Testis (tissue), 3 donors: Measurements from ENCODE around the gene ARID1B. TPM values are rescaled to one million over a fixed set of nuclear protein-coding genes. Genes with fewer than 3 reads are reported as not detected.

ENCODE experiments used
- DNase-seq: peaks from one replicate; pipeline ENCODE4 v3.0.0-alpha.2; 2019
- H3K27ac ChIP-seq, 2 donors: fragments of 200-600 bp; sonication (generic); one replicate each; pipeline ENCODE4 v1.5.1; 2019
- H3K27me3 ChIP-seq: fragments of 200-600 bp; sonication (generic); one replicate; pipeline ENCODE4 v1.5.1; 2019
- H3K36me3 ChIP-seq: fragments of 200-600 bp; sonication (generic); one replicate; pipeline ENCODE4 v1.5.1; 2017; ENCODE audit warnings: low read depth; ENCODE audit errors: missing control alignments
- H3K4me1 ChIP-seq: fragments of 200-600 bp; sonication (generic); one replicate; pipeline ENCODE4 v1.5.1; 2019
- H3K4me3 ChIP-seq, 2 donors: fragments of 200-600 bp; sonication (generic); one replicate each; pipeline ENCODE4 v1.5.1; 2017 to 2019
- H3K9me3 ChIP-seq: fragments of 200-600 bp; sonication (generic); one replicate; pipeline ENCODE4 v1.5.1; 2017
- CTCF ChIP-seq, 3 experiments: fragments of 450-650 bp in 2 of 3; fragments of 200-600 bp in 1 of 3; sonication (generic) in 1 of 3; IDR thresholded peaks; one replicate each; pipeline ENCODE4 v1.5.1; 2016 to 2019; ENCODE audit warnings: antibody characterized with exemption in 3 of 3, mild to moderate bottlenecking in 2 of 3, moderate library complexity in 1 of 3
- POLR2A ChIP-seq: fragments of 450-650 bp; IDR thresholded peaks from one replicate; pipeline ENCODE4 v1.6.1; 2017; ENCODE audit warnings: antibody characterized with exemption, mild to moderate bottlenecking, moderate library complexity
- WGBS, 2 donors: methylation state at CpG; one replicate each; pipeline ENCODE4 v1.1.5; 2018; 5-methylcytosine and 5-hydroxymethylcytosine counted together
- intact Hi-C: fragments of 100-400 bp; cut with DNase I; formaldehyde crosslinking; loops from one replicate; pipeline ENCODE4 v1.15.1; 2023; ENCODE audit warnings: low total_unique reads
- polyA plus RNA-seq: library from polyadenylated mRNA; stranded (reverse); fragments of 350-450 nt; fragmentation: Illumina TruSeq; extraction: RNeasy Lipid Tissue Mini Kit (QIAGEN cat#74804); gene quantifications from one replicate; pipeline ENCODE4 v1.2.3, GENCODE V29; 2014; ENCODE audit warnings: low read depth, low replicate concordance; ENCODE audit not compliant: insufficient read depth
- total RNA-seq, 2 donors: library from RNA; depleted of rRNA; stranded (reverse); fragments of >200 nt; gene quantifications; one replicate each; pipeline ENCODE4 v1.2.3, GENCODE V29; 2016

ARID1B gene
- total and polyA plus RNA-seq, 3 donors from 2014 or later: 26.2 to 126 (median 103) TPM

DNA sequence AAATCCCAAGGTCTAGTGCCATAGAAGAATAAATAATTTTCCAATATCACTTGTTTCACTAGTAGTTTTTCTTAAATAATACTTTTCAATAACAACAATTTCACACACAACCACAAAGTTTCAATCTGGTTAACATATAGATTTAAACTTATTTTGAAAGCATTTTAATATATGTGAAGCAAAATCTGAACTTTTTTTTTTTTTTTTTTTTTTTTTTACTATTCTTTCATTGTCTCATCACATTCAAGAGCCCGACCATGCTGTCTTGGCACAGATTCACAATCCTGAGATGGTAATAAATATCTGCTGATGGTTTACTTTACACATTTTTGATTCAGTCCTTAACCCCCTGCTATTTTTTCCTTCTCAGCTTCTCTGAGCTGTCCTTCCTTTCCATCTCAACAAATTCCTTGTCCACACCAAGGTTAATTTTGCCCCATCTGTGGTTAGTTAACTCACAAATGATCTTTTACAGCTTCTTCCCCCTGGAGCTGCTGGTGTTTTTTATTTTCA, 283.3 kb downstream of the ARID1B start:
- no peak overlapping the region for H3K4me3 ChIP-seq
- DNase-seq: no peak
- intact Hi-C loops: no loop called here
- no peaks in the 10 kb centered on the region for H3K36me3 ChIP-seq
- H3K9me3 ChIP-seq: no peaks in the 10 kb centered on the region
- WGBS, 2 donors: 35 to 62% methylated on average over 1 of the region's 1 CpG
- no peak overlapping the region for H3K27ac ChIP-seq
- H3K4me1 ChIP-seq: no peaks in the 10 kb centered on the region
- H3K27me3 ChIP-seq: no peaks in the 10 kb centered on the region
- TF ChIP-seq POLR2A (no peak), CTCF (IDR thresholded peaks at IDR 0.05) (no peak)

DNA sequence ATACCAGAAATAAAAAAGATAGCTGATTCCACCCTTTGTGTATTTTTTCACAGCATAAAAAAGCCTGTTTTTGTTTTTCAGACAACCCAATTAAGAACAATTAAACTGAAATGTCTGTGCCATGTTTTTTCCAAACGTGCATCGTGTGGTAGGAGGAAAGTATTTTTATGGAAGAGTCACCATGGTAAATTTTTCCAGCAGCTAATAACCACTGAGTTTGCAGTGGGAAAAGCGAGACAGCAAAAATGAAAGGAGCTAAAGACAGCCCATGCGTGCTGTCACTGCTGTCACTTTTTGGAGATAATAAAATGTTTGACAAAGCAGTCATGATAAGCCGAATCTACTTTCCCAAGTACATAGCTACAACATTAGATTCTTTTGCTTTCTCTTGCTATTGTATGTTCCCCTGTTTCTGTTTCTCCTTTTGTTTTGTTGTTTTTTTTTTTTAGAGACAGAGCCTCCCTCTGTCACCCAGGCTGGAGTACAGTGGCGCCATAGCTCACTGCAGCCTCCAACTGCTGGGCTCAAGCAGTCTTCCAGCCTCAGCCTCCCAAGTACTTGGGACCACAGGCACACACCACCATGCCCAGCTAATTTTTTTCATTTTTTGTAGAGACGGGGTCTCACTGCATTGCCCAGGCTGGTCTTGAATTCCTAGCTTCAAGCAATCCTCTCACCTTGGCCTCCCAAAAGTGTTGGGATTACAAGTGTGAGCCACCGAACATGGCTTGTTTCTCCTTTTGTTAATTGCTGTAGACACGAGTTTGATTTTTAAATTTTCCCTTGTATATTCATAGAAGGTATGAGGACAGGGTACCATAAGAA, 284.8 kb downstream of the ARID1B start:
- Histone ChIP-seq H3K9me3 (no peaks in the 10 kb centered on the region), H3K4me3 (no peak overlapping the region), H3K27ac (no peak overlapping the region), H3K4me1 (no peaks in the 10 kb centered on the region), H3K27me3 (no peaks in the 10 kb centered on the region), H3K36me3 (no peaks in the 10 kb centered on the region)
- intact Hi-C loops: no loop called here
- no peak for TF ChIP-seq POLR2A
- TF ChIP-seq CTCF (IDR thresholded peaks at IDR 0.05): no peak
- WGBS, 2 donors: 87 to 89% methylated on average over 9 of the region's 9 CpGs
- DNase-seq: no peak

- Histone ChIP-seq H3K4me3 (no peak overlapping the region), H3K9me3 (no peaks in the 10 kb centered on the region), H3K36me3 (no peaks in the 10 kb centered on the region), H3K27me3 (no peaks in the 10 kb centered on the region), H3K4me1 (no peaks in the 10 kb centered on the region), H3K27ac (no peak overlapping the region)
- TF ChIP-seq POLR2A (no peak), CTCF (IDR thresholded peaks at IDR 0.05) (no peak)
- 89 to 92% methylated on average over 2 of the region's 2 CpGs for WGBS, 2 donors
- intact Hi-C loops: no loop called here
- no peak for DNase-seq
Measured at GRCh38 chr6:157063176-157063905, 286.2 kb downstream of the ARID1B start.

GRCh38 chr6:157063923-157064322, 286.7 kb downstream of the ARID1B start:
- Histone ChIP-seq H3K27ac (no peak overlapping the region), H3K36me3 (no peaks in the 10 kb centered on the region), H3K4me3 (no peak overlapping the region), H3K9me3 (no peaks in the 10 kb centered on the region), H3K4me1 (no peaks in the 10 kb centered on the region), H3K27me3 (no peaks in the 10 kb centered on the region)
- TF ChIP-seq CTCF (IDR thresholded peaks at IDR 0.05): no peak
- no peak for TF ChIP-seq POLR2A
- 82 to 90% methylated on average over 5 of the region's 5 CpGs for WGBS, 2 donors
- intact Hi-C loops: no loop called here
- no peak for DNase-seq
